CD4-positive, alpha-beta T cell treated with Interferon gamma for 1 hour (primary cell): ENCODE data around the gene RUNX2.

ENCODE experiments used
- DNase-seq: peaks from one replicate; pipeline ENCODE4 v3.0.0-alpha.2; 2020

Gene RUNX2

DNA sequence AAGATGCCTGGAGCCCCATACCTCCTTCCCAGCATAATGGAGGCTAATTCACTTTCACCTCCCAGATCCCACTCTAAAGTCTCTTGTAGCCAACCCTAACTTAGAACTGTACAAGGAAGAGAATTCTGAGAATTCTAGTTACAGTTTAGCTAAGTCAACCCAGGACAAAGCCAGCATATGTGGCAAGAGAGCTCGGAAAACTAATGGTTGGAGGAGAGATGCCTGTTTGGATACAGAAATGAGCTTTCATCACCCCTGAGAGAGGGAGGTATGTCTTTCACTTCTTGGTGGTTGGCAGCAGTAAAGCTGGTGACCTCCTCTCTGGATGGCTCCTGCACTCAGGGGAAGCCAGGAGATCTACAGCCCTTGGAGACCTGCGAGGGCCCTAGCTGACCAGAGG, 302.2 kb downstream of the RUNX2 start:
- DNase-seq = no peak

GRCh38 chr6:45630801-45631200, 302.7 kb downstream of the RUNX2 start:
- DNase-seq = no peak

- DNase-seq = no peak
These were observed 303.3 kb downstream of the RUNX2 start for GRCh38 chr6:45631396-45631795.

- no peak for DNase-seq
These were observed 305.3 kb downstream of the RUNX2 start for GRCh38 chr6:45633272-45633908.

GRCh38 chr6:45634231-45634630, 306.1 kb downstream of the RUNX2 start:
- no peak for DNase-seq

GRCh38 chr6:45635284-45635867, 307.2 kb downstream of the RUNX2 start:
- no peak for DNase-seq

DNA sequence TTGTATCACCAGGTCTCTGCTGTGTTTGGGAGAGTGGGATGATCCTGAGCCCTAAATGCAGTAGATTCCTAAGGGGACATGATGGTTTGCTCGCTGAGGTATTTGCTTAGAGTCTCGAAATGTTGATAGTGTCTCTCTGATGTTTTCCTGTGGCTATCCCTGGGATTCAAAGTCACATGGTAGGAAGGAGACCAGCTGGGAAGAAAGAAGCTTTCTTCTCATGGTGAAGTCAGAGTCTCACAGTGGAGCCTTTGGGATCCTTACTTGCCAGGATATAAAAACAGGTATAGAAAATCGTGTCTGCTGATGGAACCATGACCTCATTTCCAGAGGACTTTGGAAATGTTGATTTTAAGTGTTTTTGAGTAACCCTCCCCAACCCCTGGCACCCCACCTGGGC, 308.9 kb downstream of the RUNX2 start:
- DNase-seq = no peak

DNA sequence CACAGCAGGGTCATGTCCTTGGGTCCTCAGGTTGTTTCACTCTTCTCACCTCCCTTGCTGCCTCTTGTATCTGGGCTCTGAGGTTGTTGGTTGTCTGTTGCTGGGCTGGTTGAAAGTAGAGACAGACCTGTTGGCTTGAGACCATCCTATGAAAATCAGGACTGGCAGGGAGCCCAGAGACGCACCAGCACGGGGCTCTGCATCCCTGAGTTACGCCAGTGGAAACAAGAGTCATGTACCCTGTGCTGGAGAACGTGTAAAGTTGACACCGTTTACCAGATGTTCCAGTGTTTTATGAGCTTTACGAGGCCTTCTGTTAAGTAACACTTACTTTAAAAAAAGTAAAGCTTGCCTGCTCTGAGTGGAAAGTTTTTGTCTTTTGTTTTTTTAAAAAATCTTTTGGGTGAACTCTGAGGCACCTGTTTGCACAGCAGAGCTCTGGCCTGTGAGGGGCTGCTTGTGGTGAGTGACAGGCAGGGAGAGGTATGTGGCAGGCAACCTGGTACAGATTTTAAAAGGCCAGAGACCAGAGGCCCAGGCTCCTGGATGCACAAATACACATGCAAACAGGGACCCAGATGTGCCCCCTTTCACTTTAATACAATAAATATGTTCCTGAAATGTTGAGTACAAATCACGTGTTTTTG, 309.6 kb downstream of the RUNX2 start:
- no peak for DNase-seq

- no peak for DNase-seq
These were observed 312.0 kb downstream of the RUNX2 start for GRCh38 chr6:45640081-45640491.

- DNase-seq = no peak
These were observed 312.7 kb downstream of the RUNX2 start for GRCh38 chr6:45640811-45641210.

DNA sequence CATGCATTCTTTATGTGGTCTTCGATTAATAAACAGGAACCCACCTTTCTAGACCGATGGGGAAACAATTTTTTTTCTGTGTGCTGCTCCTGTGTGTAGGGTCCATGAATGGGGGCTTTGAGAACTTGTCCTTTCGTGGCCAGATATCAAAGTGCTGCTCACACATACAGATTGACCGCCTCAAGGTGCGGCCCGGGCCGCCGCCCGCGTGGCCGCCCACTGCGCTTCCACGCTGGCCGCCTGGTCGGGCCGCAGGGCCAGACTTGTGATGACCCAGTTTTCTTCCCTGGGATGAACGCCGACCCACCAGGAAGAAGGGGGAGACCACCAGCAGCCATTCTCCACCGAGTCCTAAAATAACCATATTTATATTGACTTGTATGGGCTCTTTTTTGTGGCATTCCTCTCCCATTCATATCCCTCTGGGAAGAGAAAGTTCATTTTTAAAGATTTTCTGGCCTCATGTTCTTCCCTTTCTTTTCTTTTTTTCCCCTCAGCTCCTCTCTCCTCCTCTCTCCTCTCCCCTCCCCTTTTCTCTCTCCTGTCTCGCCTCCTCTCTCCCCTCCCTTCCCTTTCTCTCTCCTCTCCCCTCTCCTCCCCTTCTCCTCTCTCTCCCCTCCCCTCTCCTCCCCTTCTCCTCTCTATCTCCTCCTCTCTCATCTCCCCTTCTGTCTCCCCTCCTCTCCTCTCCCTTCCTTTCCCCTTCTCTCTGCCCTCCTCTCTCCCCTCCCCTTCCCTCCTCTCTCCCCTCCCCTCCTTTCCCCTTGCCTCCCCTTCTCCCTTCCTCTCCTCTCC, 314.4 kb downstream of the RUNX2 start:
- no peak for DNase-seq

DNA sequence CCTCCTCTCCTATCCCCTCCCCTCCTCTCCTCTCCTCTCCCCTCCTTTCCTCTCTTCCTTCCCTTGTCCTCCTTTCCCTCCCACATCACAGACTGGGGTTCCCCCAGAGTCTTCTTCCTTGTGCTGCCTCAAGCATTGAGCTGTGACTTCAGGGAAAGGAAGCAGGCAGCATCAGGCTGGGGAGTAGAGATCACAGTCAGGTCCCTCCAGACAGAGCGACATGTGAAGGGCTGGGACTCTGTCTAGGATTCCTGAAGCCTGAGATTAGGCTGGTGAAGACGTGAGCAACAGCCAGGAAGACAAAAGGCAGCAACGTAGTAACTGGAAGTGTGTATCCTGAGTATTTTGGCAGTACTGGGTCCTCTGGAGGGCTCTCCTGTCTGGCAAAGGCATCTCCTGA, 315.0 kb downstream of the RUNX2 start:
- no peak for DNase-seq

DNA sequence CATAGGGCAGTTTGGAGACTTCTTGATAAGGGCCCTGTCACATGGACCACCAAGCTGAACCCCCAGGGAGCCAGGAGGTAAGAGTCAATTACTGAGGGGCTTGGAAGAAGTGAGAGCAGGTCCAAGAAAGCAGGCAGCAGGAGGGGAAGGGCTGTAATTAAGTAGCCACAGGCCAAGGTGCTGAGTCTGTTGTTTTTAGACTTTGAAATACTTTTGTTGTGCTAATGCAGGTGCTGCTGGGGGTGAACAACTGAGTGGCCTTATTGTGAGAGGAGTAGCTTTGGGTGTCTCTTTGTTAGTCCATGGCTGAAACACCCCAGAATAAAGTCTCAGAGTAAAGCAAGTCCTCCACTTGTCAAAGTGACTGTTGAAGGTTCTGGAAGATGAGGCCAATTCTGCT, 316.6 kb downstream of the RUNX2 start:
- no peak for DNase-seq

GRCh38 chr6:45645302-45645701, 317.2 kb downstream of the RUNX2 start:
- DNase-seq = no peak

- DNase-seq = no peak
These were observed 319.5 kb downstream of the RUNX2 start for GRCh38 chr6:45647341-45648261.

GRCh38 chr6:45648262-45648620, 320.1 kb downstream of the RUNX2 start:
- DNase-seq = no peak

DNA sequence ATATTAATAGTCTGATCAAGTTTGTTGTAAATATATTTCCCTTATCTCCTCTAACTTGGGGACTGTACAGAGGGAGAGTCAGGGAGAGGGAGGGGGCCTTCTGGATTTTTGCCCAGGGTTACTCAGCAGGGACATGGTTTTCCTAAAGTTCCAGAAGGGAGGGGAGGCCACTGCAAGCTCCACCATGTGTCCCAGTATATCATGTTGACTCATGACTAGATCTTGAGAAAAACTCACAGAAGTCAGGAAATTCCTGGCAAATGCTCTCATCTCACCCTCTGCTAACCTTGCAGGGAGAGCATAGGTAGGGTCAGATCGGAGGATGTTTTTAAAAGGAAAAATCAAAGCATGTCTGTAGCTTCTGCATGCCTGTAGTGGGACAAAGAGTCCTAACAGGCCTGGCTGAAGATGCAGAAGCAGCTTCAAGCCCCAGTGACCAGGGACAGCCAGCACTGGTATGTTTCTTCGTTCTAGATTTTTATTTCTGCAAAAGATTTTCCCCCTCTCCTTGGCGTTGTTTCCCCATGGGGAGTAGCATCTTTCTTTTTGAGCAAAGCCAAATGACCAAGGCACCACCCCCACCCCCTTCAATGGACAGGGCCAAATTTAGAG, 322.5 kb downstream of the RUNX2 start:
- no peak for DNase-seq

DNA sequence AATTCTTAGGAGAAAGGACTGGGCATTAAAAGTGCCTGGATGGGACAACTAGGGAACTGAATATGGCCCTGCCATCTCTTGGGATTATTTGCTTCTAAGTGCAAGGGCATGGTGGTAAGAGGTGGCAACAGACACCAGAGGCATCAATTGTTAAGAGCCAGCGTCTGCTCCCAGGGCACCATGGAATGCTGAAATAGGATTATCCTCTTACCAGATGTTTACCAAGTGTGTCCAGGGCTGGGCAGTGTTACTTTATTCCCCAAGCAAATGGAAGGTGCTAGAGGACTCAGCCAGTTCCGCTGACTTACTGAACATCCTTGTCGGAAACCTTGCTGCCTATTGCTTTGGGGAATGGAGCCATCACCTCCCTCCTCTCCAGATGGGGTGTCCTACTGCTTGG, 323.2 kb downstream of the RUNX2 start:
- DNase-seq = no peak

DNA sequence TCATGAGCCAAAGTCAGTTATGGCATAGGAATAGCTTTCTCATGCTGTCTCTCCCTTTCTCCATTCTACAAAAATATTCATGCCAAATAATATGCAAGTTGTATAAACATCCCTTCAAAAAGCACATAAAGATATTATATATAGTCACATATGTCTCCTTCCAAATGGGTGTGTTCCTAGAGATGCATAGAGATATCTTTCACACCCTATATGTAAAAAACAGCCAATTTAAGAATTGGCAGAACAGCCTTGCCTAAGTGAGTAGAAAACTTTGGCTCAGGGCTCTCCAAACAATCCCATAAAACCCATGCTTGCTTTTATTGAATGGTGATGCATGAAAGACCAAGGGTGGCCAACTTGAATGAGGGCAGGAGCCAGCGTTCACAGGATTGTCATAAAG, 324.3 kb downstream of the RUNX2 start:
- no peak for DNase-seq

GRCh38 chr6:45653117-45653883, 325.2 kb downstream of the RUNX2 start:
- no peak for DNase-seq

DNA sequence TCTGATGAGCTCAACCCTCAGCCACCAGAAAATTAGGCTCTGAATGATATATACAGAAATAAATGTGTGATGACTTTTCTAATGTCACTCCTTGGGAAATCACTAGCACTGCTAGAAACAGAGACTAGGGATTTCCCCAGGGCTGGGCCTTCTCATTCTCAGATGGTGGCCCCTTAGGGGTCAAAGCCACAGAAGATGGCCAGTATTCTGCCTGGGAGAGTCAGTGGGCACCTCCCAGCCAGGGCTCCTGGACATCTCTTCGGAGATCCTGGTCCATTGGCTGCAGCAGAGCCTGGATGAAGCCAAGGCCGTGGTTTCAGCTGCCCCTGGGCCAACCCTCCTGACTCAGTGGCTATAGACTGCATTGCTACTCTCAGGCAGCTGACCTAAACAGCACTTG, 326.5 kb downstream of the RUNX2 start:
- no peak for DNase-seq
